GM21381 (cell line): Measurements from ENCODE around the gene TNRC6B.
"Not testable (repeated sequence)": the region's sequence is repeated elsewhere in the genome, so short reads cannot be mapped to it uniquely, and the experiment has no call there.

Experiments used
- ATAC-seq: cut with Tn5 transposase; IDR thresholded peaks from one replicate; pipeline ENCODE4 v1.9.1; 2021; ENCODE audit warnings: mild to moderate bottlenecking, moderate library complexity; ENCODE audit not compliant: unreplicated experiment

TNRC6B gene

GRCh38 chr22:40212121-40212520, 34.4 kb downstream of the TNRC6B start:
- no peak for ATAC-seq

GRCh38 chr22:40213478-40213877, 35.8 kb downstream of the TNRC6B start:
- ATAC-seq: no peak

- no peak for ATAC-seq
Observed at GRCh38 chr22:40215266-40215665, 37.5 kb downstream of the TNRC6B start.

GRCh38 chr22:40216041-40216756, 38.5 kb downstream of the TNRC6B start:
- ATAC-seq: no peak

- no peak for ATAC-seq
Observed at GRCh38 chr22:40218152-40218551, 40.4 kb downstream of the TNRC6B start.

- ATAC-seq: no peak
Observed at GRCh38 chr22:40218723-40219294, 41.1 kb downstream of the TNRC6B start.

- no peak for ATAC-seq
Observed at GRCh38 chr22:40220316-40221054, 42.8 kb downstream of the TNRC6B start.

GRCh38 chr22:40221055-40221414, 43.3 kb downstream of the TNRC6B start:
- ATAC-seq: no peak

GRCh38 chr22:40222979-40223378, 45.3 kb downstream of the TNRC6B start:
- not testable (repeated sequence) for ATAC-seq

GRCh38 chr22:40224702-40225101, 47.0 kb downstream of the TNRC6B start:
- ATAC-seq: no peak

- ATAC-seq: no peak
Observed at GRCh38 chr22:40226620-40227019, 48.9 kb downstream of the TNRC6B start.

GRCh38 chr22:40231618-40232313, 54.0 kb downstream of the TNRC6B start:
- ATAC-seq: no peak

GRCh38 chr22:40232624-40233023, 54.9 kb downstream of the TNRC6B start:
- no peak for ATAC-seq

- no peak for ATAC-seq
Observed at GRCh38 chr22:40233886-40234285, 56.2 kb downstream of the TNRC6B start.

- ATAC-seq: no peak
Observed at GRCh38 chr22:40234658-40235057, 56.9 kb downstream of the TNRC6B start.

- no peak for ATAC-seq
Observed at GRCh38 chr22:40235308-40235707, 57.6 kb downstream of the TNRC6B start.

- ATAC-seq: no peak
Observed at GRCh38 chr22:40236131-40236665, 58.5 kb downstream of the TNRC6B start.

- no peak for ATAC-seq
Observed at GRCh38 chr22:40237241-40237640, 59.5 kb downstream of the TNRC6B start.

GRCh38 chr22:40237788-40238424, 60.2 kb downstream of the TNRC6B start:
- no peak for ATAC-seq

GRCh38 chr22:40238425-40239344, 61.0 kb downstream of the TNRC6B start:
- no peak for ATAC-seq
